Inflammatory macrophage treated with lipopolysaccharide for 4 hours (primary cell): ENCODE data around the gene MRPS2.

Experiments used
- DNase-seq: peaks from one replicate; pipeline ENCODE4 v3.0.0-alpha.2; 2020

MRPS2 gene

DNA sequence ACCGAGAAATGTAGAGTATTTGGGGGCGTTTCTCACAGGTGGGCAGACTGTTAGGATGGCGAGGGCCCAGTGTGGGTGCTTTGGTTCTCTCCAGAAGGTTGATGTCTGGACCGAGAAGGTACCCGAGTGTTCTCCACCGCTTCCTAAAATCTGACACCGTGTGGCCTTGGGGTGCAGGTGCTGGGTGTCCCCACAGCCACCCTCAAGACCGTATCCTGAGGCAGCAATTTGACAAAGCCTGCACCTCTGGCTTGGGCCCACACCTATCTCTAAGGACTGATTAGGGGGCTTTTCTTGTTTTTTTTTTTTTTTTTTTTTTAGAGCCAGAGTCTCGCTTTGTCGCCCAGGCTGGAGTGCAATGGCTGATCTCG lies 19.6 kb upstream of the MRPS2 start:
- no peak for DNase-seq

DNA sequence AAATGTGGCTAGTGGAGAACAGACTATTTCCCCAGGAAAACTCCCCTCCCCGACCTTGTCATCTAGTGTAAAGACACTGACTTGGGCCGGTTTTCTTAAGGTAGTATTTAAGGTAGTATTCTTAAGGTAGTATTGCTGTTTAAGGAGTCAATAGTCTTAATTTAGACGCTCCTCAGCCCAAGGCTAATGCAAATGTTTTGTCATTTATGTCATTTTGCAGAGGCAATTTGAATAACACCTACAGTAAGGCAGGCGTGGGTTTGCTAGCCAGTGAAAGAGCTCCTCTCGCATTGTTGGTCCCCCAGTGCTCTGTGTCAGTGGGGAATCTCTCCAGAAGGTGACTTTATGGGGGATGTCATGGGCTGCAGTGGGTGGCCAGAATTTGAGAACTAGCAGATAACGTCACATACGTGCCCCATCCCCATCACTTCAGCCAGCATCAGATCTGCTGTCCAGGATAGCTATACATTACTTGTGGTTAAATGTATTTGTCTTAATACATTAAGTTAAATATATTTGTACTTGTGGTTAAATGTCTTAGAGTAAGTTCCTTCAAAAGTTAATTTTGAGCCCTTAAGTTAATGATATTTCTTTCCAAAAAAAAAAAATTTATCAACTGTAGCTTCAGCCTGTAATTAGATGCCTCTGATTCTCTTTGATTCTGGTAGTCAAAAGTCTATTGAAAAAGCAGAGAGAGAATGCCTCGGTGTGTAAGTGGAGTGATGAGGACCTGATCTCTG lies 18.3 kb upstream of the MRPS2 start:
- no peak for DNase-seq

DNA sequence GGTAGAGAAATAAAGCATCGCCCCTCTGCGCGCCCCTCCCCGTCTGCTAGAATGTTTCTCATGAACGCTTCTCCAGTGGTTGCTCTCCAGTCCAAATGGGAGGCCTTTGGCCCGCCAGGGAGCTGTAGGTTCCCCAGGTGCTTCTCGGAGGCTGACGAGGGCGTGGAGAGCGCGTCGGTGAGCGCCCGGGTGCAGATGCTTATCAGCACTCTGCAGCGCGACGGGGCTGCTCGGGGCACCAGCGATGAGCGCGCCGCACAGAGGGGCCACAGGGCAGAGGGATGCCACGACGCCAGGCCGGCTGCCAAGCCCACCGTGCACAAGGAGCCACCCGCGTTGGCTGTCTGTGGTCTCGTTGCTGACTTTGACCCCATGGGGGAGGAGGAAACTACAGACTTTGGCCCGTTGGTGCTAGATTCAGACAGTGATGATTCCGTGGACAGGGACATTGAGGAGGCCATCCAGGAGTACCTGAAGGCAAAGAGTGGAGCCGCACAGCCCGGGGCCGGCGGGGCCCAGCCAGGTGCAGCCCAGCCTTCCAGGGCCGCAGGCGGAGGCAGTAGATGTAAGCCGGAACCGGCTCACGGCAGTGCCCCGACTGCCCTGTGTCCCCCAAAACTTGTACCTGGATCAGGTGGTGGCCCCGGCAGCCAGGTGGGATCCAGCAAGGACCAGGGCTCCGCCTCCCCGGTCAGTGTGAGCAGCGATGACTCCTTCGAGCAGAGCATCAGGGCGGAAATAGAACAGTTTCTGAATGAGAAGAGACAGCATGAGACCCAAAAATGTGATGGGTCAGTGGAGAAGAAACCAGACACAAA lies 15.8 kb upstream of the MRPS2 start:
- no peak for DNase-seq

DNA sequence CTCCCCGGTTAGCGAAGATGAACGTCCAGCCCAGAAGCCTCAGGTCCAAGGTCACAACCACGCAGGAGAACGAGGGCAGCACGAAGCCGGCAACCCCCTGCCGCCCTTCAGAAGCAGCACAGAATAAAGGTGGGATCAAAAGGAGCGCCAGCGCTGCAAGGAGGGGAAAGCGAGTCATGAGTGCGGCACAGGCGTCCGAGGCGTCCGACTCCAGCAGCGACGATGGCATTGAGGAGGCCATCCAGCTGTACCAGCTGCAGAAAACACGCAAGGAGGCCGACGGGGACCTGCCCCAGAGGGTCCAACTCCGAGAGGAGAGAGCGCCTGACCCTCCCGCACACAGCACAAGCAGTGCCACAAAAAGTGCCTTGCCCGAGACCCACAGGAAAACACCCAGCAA lies 15.1 kb upstream of the MRPS2 start:
- DNase-seq, result no peak

DNA sequence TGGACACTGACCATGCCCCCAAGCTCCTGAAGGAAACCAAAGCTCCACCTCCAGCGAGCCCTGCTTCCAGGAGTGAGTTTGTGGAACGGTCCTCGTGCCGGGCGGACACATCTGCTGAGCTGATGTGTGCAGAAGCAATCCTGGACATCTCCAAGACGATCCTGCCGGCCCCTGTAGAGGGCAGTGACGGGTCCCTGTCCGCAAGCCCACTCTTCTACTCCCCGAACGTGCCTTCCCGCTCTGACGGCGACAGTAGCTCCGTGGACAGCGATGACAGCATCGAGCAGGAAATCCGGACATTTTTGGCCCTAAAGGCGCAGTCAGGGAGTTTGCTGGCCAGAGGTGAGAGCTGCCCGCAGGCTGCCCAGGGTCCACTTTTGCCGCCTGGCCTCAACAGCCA lies 14.7 kb upstream of the MRPS2 start:
- DNase-seq, result no peak

DNA sequence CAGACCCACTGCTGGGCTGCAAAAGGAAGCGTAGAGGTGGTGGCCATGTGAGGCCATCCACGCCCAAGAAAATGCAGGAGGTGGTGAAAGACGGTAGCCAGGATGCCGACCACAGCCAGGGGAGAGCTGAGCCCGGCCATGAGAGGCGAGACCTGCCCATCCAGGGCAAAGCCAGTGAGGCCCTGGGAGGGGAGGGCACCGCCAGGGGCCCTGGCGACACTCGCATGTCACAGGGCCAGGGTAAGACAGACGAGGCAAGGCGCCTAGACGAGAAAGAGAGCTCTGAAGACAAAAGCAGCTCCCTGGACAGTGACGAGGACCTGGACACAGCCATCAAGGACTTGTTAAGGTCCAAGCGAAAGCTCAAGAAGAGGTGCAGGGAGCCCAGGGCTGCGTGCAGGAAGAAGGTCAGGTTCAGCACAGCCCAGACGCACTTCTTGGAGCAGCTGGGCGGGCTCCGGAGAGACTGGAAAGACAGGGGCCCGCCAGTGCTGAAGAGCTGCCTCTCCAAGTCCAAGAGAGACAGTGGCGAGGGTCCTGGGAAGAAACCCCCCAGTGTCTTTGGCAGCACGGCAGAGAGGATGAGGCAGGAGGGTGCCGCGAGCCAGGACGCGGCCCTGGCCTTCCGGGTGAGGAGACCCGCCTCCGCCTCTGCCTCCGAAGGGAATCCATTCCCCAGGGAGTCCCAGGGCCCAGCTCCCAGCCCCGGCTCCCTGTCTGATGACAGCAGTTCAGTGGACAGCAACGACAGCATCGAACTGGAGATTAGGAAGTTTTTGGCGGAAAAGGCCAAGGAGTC lies 14.0 kb upstream of the MRPS2 start:
- DNase-seq, result no peak

DNA sequence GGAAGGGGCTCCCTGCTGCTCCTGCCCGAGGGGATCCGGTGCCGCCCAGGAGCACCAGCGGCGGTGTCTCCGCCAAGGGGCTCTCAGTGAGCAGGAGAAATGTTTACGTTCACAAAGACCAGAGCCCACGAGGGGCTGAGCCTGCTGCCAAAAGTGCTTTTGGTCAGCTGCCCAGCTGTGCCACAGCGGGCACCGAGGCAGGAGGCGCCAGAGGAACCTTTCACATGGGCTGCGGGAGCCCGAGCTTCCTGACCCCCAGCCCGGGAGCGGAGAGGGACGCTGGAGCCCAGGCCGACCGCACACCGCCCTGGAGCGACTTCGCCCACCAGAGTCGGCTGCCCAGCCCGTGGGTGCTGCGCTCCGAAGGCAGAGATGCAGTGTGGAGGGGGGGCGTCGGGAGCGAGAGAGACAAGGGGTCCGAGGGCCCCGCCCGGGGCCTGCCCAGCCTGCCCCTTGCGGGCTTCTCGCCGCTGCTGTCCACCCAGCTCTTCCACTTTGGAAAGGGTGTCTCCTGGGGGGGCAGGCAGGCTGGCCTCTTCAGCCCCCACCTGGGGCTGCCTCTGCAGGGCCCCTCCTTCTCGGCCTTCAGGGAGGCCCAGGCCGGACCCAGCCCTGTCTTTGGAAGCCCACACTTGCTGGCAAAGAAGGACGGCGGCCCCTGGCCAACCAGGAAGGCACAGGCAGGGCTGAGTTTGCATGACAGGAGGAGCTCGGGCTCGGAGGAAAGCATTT lies 13.0 kb upstream of the MRPS2 start:
- no peak for DNase-seq

DNA sequence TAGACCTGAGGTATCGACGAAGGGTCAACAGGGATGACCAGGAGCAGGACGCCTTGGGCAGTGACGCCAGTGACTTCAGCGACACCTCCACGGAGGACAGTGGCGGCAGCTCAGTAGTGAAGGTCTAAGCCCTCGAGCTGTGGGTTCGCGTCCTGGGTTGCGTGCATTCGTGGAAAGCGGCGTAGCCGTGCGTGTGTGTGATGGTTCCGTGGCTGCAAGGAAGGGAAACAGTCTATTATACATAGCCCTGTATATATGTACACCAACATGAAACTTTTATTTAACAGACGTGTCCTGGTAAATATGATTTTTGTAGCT lies 12.5 kb upstream of the MRPS2 start:
- DNase-seq, result no peak

DNA sequence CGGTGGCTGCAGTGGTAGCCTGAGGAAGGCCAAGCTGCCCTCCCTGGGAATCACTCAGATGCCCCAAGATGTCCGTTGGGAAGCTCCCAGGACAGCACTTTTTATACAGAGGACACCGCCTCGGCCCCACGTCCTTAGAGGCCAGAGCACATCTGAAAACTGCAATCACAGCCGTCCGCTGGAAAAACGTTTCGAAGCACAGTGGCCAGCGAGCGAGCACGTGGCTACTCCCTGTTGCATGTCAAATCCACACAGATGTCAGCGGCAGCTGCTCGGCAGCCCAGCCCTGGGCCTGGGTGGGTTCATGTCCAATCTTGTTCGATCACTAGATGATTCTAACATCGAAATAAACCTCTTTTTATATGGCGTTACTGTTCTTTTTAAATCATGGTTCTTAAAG lies 12.0 kb upstream of the MRPS2 start:
- no peak for DNase-seq

DNA sequence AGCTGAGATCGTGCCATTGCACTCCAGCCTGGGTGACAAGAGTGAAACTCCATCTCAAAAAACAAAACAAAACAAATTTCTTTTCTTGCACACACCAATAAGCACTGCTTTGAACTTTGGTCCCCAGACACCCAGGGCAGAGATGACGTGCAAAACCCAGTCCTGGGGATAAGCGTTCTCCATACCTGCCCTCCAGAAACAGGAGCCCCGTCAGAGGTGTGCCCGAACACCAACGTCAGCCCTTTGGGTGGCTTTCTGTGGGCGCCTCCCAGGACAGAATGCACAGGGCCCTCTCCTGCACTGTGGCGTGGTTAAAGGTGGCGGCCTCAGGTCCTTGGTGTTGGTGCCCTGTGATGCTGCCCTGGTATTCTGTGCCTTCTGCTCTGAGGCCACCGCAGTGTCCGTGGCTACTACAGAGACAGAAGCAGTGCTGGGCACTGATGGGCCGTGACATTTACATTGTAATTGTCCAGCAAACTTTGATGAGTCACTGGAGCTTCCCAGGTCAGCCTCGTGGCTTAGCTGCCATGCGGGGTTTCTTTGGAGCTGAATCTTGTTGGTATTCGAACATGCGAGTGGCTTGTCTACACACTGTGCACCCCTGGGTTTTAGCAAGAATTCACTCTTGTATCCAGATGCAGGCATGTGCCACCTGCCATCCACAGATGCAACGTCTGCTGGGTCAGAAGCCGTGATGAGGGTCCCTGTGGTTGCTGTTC lies 11.1 kb upstream of the MRPS2 start:
- DNase-seq, result no peak

DNA sequence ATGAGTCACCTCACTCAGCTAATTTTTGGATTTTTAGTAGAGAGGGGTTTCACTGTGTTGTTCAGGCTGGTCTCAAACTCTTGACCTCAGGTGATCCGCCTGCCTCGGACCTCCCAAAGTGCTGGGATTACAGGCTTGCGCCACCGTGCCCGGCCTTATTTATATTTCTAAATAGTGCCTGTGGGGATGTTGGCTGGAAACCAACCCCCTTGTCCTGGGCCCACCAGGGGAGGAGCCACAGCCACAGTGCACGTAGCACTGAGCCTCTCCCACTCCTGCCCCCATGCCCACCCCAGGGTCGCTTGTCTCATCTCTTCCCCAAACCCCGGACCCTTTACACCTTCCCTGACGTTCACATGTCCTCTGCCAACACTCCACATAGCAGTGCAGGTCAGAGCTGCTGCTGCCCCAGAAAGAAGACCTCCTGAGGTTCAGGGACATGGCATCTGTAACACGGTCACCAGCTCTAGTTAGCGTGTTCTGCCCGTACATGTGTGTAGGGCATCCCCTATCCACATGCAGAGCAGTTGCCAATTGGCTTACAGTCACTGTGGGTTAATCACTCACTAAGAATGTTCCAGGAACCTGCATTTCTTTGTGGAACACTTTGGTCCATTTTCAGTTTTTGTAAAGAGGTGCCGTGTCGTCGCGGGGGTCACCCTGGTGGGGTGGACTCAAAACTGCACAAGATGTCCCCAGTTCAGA lies 10.2 kb upstream of the MRPS2 start:
- no peak for DNase-seq

DNA sequence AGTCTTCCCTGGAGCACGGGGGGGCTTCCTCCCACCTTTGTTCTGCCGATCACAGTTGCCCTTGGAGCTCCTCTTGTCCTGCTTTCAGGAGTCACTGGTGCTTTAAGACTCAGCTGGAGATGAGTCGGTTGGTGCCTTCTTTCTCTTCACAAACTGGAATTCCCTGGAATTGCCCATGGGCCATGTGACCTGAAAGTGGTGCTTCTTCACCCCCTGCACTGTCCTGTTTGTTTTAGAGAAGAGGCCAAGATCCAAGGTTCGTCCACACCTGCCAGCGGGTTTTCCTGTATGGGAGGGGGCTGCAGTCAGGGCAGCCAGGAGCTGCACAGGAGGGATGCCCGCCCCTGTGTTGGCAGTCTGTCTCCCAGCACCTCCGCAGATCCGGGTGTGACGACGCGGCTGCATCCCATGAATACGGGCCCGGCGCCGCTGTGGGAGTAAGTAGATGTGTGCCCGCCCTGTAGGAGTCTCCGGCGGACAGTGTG lies 9.5 kb upstream of the MRPS2 start:
- no peak for DNase-seq

DNA sequence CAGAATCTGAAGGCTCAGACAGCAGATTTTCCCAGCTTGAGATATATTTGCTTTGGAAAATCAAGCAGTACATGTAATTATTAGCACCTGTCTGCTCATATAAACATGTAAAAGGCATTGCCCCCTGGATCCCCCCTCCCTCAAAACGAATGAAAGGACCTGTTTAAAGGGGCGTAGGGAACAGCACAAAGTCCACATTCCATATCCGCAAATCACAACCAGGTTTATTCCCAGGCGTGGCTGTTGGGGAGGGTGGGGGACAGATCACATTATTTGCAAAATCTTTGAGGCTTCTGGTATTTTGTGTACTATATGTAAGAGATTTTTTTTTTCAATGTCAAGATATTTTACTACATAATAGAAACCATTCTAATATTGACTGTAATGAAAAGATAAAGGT lies 8.7 kb upstream of the MRPS2 start:
- no peak for DNase-seq

DNA sequence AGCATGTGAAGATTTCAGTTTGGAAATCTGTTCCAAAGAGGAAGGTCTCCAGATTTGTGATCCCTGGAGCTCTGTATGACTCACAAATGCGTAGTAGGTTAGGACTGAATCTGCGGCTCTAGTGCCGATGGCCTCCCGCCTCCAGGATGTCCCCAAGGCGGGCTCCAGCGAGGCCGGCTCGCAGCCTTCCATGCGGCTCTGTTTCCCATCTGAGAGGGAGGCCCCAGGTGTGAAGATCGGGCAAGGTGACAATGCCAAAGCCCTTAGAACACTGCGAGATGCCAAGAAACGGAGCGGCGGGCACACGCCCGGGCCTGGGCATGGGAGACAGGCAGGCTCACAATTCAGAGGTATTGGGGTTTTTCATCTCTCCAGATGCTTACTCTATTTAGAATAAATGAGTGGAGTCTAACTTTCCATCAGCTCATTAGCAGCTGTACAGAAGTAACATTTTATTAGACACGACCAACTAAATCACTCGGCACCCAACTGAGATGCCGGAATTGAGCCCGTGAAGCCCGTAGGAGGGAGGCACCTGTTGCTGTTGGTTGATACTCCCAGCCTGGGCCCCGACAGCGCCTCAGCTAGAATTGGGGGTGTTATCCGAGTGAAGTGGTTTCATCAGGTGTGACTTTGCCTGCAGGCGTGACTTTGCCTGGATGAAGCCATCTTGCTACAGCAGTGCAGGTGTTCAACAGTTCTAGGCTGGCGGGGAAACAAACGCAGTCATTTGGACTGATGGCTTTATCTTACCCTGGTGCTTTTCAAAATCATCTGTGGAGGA lies 7.4 kb upstream of the MRPS2 start:
- DNase-seq, result no peak

DNA sequence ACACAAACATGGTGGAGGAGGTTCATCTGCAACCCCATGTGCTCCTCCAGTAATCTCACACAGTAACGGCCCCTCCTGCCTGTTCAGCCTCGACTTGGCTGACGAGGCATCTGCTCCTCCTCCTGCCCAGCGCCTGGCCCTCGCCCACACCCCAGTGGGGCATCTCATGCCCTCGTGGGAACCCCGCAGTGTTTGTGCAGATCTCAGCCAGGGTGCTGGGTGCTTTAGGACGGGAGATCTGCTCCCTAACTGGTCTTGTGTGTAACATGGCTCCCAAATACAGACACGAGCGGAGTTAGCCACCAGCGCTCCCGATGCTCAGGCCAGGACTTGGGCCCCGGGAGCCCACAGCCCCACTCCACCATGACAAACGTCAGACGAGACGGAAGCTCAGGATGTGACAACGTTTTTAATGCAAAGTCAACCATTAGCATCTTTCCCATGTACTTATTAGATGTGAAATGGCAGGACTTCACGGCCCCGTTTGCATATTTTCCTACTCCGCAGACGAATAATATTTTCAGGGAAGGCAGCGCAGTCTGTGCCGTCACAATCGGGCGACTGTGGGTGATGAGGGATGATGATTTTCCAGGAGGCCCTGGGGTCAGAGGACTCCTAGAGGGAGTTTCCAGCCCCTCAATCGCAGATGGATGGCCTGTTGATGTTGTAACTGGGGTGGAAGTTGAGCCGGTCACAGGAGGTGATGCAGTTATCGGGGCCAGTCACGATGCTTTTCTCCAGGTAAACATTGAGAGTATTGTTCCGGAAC lies 5.5 kb upstream of the MRPS2 start:
- DNase-seq, result no peak

DNA sequence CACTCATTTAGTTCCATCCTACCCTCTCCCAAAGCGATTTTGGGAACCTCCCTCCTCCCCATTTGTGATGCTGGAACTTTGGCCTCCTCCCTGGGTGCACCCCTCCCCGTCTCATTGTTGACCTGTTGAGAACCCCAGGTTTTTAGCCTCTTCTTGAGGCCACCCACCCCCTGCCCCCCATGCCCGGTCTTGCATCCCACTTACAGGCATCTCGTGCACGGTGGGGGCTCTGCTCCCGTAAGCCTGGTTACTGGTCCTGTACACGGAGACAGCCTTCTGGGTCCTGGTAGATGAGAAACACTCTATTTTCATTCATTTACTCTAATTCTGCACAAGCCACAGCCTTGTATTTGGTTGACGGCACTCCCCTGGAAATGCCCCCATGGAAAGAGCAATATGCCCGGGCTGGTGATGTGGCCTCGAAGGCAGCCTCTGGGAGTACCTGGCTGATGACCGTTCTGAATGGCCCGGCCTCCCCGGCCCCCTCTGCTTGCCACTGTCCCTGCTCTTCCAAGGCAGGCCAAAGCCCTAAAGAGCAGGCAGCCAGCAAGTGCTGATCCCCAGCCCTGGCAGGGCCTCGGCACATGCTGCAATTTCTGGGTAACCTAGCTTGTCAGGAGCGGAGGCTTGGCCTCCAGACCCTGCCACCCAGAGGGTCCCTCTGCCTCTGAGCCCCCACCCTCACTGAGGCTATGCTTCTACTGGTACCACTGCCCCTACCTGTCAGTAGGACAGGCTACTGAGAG lies 1.9 kb upstream of the MRPS2 start:
- DNase-seq, result no peak

DNA sequence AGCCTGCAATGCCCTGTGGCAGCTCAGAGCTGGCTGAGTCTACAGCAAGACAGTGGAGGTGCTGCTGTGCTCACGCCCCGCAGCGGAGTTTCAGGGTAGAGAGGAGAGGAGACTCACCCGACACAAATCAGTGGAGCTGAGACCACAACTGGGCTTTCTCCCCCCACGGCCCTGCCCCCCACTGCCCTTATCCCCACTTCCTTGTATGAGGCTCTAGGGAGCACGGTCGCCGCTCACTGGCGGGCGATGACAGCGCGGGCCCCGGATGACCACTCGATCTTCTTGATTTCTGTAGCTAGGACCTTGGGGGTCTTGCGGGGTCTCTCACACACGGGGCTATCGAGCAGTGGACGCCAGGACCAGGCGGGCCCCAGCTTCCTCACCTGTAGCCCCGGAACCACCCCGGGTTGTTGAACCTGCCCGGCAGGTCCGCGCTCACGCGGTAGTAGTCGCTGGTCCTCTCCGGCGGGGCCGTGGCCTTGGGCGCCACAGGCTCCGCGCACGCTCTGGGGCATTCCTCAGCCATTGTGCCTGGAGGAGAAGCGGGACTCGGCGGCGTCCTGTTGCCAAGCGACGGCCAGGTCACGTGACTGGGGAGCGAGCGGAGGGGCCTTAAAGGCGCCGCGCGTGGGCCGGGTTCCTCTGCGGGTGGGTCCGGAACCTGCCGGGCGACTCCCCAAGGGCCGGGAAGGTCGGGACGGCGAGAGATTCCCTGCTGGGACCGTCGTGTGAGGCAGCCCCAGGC lies 984 bp upstream of the MRPS2 start:
- DNase-seq, result peak; percentile 91

DNA sequence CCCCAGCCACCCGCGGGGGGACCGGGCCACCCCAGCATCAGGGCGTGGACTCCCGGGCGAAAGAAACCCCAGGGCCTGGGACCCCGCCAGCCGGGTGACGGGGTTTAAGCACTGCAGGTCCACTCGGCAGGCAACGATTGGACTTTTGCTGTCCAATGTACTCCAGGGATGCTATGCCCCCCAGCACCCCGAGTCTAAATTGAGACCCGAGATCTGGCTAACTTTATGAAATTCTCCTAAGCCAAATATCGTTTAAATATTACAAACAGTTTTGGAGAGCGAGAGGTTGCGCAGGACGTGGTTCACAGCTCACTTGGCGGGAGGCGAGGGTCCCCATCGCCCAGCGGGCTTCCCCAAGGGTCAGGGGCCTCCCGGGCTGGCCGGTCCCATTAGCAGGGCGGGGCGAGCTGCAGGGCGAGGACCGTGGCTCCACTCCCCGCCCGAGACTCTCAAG lies 384 bp upstream of the MRPS2 start:
- no peak for DNase-seq
